ENCODE measurements around the gene BNC2.

BNC2 gene

DNA sequence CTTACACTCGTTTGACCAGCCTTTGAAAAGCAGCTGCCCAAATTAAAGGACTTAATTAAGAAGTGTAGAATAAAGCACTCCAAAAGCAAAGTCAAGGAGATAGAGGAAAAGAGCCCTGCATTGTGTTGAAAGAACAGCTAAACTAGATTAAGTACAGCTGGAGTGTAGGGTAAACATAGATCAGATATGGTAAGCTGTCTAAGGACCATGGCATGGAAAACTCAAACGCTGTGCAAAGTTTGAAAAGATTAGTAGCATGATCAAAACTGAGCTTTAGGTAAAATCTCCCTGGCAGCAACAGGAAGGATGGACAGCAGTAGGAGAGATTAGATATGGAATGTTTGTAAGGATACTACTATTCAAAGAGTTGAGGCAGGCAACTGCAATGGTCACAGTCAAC lies 55.4 kb downstream of the BNC2 start:
- no peak for DNase-seq

DNA sequence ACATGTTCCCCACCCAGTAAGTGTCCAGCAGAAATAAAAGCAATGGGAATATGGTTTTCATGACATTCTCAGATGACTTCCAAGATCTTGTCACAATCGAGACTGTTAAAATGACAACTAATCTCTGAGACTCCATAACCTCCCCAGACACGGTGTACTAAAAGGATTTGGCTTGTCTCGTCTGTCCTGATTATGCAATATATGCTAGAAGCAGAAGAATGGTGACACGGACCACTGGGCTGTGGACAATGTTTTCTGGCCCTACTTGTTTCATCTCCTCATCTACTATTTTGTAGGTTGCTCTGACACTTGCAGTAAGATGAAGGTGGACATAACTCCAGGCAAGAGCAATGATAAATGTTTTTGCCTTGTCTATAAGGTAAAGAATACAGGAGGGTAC lies 56.6 kb downstream of the BNC2 start:
- DNase-seq, result no peak

DNA sequence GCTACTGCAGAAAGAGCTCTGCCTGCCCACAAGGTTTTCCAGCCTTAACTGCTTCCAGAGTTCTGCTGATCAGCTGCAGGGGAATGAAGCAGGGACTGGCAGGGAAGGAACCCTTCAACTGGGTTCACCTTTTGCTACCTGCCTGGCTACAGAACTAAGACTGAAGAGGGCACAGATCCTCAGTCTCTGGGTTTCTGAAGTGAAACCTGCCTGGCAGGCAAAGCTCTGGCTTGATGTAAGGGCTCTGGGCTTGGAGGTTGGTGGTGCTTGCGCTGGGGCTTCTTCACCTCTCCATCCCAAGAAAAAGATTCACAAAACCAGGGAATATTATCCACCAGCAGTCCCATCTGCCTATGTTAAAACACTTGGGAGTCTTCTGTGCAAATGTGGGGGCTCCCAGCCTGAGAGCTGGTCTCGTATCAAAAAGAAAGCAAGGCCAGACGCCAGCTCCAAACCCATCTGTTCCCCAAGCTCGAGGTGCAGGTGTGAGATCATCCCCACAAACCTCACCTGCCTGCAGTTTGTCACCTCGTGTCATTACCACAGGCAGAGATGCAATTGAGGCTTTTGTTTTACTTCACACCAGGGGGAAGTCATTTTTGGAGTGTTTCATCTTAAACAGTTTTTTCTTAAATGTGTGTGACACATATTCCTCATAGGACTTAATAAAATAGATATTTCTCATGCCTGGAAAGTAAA lies 58.3 kb downstream of the BNC2 start:
- DNase-seq, result no peak

DNA sequence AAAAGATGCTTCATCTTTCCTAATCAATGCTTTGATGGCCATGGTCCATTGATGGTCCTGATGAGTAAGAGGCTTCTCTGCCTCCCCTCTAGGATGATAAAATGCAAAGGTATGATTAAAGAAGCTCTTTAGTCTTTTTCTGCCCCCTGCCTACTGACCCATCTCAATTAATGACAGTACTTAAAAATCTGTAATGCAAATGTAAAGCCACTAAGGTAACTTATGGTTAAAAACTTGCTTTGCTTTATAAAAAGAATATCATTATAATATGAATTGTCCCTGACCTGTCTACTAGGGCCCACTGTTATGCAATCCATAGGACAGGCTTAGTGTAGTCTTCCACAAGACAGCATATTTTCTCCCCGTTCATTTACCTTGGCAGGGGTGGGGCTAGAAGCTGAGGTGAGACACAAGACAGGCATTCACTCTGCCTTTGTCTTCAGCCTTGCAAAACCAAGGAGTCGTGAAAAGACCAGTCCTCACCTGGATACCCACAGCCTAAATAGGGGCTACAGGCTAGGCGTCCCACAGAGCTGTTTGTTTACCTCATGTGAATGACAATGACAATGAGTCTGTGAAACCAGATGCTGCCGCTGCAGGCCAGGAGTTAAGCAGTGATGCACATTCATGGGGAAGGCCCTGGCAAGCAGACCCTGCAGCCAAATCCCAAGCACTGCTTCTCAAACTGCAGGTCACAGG lies 60.4 kb downstream of the BNC2 start:
- DNase-seq, result no peak

DNA sequence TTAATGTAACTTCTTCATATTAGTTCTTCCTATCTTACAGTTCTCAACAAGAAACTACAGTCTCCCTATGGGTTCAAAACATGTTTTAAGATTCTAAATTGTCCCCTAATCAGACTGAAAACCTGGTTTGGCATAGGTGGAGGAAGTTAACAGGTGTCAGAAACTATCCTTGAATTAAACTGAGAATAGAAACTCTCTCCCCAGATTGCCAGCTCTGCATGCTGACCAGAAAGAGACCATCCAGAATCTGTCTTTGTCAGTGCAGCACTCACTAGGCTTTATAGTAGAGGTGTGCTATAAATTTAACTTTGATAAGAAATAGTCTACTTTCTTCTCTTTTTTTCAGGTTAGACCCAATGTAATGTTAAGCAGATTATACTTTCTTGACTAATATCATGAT lies 63.8 kb downstream of the BNC2 start:
- no peak for DNase-seq

DNA sequence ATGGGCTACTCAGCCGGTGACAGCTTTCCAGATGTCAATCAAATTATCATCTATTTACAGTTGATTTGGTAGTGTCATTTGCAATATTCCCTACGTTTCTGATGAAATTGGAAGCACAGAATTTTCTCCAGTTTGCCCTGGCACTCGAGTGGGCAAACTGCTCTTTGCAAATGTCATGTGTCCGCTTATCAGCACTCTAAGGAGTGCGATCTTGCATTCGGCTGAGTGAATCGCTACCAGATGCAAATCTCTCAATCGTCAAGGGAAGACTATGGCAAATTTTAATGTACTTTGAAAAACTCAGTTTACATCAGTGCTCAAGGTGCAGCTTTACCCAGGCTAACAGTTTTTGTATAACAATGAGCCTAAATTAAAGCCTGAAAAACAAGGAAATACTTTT lies 66.8 kb downstream of the BNC2 start:
- no peak for DNase-seq

DNA sequence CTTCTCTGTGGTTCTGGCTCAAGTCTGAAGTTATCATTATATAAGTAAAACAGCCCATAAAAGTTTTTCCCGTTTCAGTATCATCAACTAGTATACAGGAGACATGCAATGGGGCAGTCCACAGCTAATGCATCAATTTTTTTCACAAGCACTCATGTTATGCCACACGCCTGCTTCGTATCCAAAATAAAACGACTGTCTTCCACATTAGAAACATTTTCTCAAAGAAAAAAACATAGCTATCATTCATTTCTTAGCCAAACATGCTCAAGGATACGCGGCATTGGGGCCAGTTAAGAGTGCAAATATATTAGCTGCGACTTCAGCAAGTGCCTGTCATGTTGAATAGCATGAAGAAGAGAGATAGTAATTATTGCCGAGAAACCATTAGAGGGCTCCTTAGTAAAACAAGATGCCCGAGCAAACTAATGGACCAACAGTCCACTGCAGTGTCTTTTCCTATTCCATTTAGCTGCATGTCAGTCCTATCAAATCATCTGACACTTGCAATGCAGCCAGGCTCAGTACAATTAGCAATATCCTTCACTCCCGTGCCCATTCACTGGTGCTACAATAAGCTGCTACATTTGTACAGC lies 68.5 kb downstream of the BNC2 start:
- DNase-seq, result no peak

DNA sequence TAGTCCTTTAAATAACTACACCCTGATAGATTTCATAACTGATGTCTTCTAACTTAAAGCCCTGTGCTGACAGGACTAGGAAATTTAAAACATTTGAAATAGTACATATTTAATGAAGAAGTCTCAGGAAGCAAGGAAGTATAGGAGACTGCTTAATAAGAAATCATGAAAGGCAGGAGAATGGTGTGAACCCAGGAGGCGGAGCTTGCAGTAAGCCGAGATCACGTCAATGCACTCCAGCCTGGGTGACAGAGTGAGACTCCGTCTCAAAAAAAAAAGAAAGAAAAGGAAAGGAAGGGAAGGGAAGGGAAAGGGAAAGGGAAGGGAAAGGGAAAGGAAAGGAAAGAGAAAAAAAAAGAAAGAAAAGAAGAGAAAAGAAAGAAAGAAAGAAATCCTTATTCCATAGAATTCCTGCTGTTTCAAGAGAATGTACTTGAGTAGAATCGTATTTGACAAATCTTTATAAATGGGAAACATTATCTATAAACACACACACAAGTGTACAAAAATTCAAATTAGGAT lies 74.1 kb downstream of the BNC2 start:
- no peak for DNase-seq

DNA sequence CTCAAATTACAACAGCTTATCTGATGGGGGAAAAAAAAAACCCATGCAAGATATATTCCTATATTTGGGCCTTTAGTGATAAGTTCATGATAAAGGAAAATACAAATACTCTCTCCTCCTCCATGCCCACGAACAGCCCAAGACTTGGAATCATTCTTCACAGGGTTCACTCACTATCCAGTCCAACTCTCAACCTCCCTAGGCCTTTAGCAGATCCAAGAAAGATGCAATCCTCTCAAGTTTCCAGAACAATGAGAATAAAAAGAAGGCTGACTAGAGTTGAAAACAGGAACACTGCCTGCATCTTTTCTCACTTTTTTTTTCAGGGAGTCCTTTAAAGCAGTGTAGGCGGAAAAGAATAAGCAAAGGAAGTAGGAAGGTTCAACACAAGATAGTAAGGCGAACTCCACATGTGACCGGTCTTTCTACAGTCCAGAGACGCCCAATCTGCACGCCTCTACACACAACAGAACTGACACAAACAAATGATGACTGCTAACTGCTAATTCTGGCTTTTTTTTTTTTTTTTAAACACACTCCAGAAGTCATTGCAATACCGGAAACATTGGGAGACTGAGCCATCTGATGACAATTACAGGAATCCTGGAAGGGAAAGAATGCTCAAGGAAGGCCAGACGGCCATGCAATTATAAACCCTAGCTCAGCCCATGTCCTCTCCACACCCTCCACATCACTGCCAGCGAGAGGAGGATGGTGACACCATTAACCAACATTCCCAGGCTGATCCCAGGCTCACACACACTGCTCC lies 75.4 kb downstream of the BNC2 start:
- no peak for DNase-seq

DNA sequence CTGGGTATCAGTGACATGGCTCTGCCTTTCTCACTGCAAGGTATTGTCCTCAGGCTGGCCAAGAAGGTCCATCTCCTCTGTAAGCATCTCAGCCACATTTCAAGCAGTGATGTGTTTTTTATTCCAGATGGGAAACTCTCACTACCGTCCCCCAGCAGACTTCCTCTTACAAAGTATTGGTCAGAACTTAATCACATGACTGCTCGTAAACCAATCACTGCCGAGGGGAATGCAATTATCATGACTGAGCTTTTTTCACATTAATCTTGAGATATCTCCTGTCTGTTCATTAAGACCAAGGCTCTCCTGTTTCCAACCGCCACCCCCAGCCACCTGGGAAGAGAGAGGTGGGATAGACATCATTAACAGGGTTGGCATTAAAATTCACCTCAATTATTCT lies 76.4 kb downstream of the BNC2 start:
- DNase-seq, result no peak

DNA sequence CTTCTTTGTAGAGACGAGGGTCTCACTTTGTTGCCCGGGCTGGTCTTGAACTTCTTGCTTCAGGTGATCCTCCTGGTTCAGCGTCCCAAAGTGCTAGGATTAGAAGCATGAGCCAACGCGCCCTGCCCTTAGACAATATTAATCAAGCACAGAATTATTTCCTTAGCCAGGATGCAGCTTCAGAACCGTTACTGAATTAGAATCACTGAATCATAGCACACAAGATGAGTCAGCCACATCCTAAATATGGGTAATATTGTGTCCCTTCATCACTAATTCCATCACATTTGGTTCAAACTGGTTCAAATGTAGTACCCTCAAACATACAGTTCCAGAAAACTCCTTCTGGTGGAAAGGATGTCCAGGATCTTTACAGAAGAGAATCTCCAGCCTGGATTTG lies 82.7 kb downstream of the BNC2 start:
- DNase-seq, result no peak

DNA sequence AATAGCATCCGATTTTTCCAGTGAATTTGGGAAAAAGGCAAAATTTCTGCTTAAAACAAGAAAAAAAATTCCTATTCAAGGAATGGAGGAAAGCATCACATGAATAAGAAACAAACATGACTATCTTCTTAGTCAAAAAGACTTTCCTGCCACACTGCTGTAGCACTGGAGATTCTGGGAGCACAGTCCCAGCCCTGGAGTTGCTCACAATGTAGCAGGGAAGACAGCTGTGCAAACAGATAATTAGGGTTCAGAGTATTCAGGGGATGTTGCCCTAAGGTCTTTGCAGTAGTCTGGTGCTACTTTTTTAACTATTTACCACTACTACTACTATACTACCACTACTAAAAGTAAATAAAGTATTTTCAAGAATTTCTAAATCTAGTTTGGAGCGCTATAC lies 86.5 kb downstream of the BNC2 start:
- DNase-seq, result no peak

DNA sequence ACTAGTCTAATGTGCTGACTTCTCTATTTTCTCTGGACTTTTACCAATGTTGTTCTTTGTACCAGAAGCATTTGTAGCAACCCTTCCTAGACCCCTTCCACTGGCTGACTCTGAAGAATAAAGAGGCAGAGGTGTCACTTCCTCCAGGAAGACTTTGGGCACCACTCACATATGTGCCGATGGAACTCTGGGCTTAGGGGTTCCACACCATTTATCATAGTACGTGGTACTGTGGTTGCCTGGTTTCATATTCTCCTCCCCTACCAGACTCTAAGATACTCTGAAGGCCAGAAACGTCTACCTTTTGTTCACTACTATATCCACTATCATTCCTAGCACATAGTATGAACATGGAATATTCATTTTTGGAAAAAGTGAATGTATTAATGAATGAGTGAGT lies 88.0 kb downstream of the BNC2 start:
- DNase-seq, result no peak

DNA sequence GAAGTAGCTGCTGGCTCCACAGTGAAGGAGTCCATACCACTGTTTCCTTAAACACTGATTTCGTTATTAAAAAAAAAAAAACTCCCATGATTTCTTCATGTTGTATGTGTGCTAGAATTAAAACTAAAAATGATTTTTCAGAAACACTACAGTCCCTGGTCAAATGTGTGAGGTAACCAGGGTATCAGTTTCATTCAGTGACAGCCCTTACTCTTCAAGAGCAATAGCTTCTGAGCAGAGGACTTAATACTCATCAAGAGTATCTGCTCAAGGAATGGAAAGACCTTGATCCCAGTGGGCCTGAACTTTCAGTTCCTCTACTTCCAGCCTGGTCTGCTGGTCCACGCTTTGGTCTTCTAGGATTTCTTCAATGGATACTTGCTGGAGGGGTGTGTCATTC lies 95.1 kb downstream of the BNC2 start:
- DNase-seq, result no peak

DNA sequence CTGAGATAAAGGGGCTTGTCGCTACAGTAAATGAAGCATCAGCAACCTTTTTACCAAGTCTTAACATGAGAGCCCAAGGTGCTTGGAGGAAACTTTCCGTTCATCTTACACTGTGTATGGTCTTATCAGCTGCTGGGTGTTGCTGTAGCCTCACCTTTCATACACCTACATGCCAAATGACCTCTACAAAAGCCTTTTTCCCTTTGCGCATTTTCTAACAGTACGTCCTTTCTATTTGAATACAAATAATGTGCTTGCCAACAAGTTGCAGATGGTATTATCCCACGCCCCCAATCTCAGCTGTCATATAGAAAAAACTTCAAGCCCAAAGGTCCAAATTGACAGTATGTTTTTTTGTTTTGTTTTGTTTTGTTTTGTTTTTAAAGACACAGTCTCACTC lies 96.9 kb downstream of the BNC2 start:
- DNase-seq, result no peak

DNA sequence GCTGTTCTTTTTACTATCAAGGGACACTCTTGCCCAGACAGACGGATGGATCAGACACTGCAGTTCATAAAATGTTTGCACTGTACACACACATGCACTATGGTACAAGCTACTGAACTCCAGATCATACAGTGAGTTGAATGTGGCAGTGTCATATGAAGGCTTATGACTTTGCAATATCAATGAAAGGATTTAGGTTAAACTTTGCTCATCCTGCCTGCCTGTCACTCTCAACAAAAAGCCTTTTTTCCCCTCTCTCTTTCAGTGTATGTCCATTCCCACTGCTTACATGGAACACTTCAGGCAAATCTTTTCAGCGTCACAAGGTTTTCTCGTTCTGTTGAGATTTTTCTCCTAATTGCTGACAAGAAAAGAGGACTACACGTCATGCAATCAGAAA lies 97.4 kb downstream of the BNC2 start:
- no peak for DNase-seq

DNA sequence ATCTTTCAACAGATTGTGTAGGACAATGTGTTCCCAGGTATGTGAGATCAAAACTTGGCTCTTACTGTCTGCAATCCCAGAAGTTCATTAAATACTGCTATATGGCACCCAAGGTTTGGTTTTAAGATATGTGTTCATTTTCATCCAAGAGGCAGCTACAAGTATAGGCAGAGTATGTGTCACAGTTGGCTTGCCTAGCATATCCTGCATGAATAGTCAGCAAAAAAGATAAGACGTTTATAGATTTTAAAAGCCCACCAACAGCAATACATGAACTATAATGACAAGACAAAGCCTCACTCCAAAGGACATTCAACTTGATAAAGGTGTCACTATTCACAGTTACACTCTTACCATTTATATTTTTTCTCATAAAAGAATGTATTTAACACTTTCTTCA lies 99.1 kb downstream of the BNC2 start:
- DNase-seq, result no peak

DNA sequence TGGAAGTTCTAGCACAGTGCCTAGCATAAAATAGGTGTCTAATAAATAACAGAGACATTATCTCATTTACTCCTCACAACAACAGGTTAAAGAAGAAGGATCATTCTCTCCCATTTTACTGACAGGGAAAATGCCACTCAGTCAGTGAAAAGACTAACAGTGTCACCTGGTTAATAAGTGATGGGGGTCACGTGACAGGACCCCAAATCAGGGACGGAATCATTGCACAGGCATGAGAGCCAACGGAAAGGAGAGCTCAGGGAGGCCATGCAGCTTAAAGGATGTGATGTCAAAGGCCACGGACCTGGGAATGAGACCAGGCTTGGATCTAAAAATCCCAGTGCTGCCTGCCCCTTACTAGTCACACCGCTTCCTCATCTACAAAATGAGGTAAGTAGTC lies 101.2 kb downstream of the BNC2 start:
- no peak for DNase-seq

DNA sequence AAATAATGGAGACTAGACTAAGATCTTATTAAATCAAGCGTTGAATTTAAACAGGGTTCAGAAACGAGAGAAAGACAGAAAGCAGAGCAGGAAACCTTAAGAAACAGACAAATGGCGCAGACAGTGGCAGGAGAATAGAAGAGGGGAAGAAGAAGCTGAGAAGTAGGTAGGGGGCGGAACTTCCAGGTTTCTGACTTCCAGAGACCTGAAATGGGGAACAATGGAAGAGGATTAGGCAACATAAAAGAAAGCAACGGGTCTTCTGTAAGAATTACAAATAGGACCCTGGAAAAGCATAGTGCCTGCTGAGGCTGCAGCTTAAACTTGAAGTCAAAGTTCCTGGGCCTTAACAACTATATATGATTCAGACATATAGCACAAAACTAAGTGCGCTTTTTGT lies 101.7 kb downstream of the BNC2 start:
- DNase-seq, result no peak

DNA sequence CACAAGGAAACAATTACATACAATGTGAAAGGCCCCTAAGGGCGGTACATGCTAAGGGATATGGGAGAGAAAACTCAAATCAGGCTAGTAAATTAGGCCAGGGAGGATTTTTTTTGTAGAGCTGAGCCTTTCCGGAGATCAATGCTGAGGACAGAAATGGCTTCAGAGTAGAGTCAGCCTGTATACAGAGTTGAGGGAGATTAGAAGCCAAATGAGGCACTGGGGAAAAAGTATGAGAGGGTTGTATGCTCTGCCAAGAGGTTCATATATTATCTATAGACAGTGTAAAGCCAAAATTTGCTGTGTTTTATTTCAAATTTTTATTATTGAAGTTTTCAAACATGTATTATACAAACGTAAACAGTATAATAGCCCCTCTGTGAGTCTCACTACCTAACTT lies 103.1 kb downstream of the BNC2 start:
- no peak for DNase-seq

DNA sequence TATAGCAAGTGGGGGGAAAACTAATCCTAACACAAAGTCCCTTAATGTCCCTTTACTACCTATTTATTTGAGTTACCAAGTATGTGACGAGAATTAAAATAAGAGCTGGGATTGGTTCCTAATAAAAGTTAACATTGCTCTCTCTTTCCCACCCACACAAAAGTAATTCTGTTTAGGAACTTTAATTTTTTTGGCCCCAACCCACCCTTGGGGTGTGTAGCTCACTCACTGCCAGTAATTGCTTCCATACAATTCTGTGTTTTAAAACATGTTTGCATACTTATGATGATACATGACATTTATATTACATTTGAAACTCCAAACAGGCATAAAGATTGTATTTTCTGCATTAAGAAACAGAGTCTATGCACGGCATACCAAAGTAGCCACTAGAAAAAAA lies 106.5 kb downstream of the BNC2 start:
- no peak for DNase-seq

DNA sequence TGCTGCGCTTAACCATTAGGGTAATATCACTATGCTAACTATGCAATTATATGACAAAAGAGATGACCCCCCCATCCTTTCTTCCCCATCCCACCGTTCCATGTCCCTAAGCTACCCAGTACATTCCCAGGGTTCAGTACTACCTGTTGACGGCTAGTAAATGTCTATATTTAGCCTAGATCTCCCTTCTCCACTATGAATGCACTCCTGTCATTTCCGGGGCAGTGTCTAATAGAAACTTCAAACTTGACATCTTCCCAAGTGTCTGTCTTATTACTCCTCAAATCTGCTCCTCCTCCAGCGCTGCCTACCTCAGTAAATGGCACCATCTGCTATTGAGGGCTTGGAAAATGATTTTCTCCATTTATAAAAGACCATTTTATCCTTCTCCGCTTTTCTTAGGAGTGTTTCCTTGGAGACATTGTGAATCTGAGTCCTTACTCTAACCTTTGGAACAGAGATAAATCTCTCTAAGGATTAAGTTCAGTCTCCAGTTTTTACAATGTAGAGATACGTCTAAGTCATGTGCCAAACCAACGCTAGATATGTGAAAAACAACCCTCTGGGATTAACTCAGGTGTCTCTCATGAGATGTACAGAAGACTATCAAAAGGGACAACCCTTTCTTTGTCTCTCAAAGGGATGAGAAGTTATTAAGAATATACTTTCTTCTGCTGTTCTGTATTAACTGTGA lies 114.9 kb downstream of the BNC2 start:
- no peak for DNase-seq

DNA sequence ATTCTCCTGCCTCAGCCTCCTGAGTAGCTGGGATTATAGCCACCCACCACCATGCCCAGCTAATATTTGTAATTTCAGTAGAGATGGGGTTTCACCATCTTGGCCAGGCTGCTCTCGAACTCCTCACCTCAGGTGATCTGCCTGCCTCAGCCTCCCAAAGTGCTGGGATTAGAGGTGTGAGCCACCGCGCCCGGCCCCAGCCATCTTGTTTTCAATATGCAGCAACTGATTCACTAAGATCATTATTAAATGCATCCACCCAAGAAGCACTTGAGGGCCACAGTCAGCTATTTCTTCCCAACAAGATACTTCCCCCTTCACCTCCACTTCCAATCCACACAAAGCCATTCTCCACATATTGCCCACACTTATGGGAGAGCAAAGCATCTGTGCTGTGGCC lies 115.8 kb downstream of the BNC2 start:
- DNase-seq, result no peak

All from stimulated activated naive CD4-positive, alpha-beta T cell (primary cell).